GM21526 (cell line): Measurements from ENCODE around the gene SIRPB2.

Experiments used
- ATAC-seq: cut with Tn5 transposase; IDR thresholded peaks from one replicate; pipeline ENCODE4 v1.9.1; 2021; ENCODE audit warnings: moderate library complexity; ENCODE audit not compliant: unreplicated experiment, low FRiP score

The SIRPB2 gene

GRCh38 chr20:1473246-1474220, 17.7 kb downstream of the SIRPB2 start:
- no peak for ATAC-seq

GRCh38 chr20:1472556-1473245, 18.5 kb downstream of the SIRPB2 start:
- no peak for ATAC-seq

- ATAC-seq = no peak
Measured at GRCh38 chr20:1471242-1471641, 20.0 kb downstream of the SIRPB2 start.

- no peak for ATAC-seq
Measured at GRCh38 chr20:1469925-1470571, 21.2 kb downstream of the SIRPB2 start.

GRCh38 chr20:1469306-1469905, 21.8 kb downstream of the SIRPB2 start:
- ATAC-seq = no peak

GRCh38 chr20:1468117-1468624, 23.0 kb downstream of the SIRPB2 start:
- ATAC-seq = no peak

GRCh38 chr20:1467355-1468116, 23.7 kb downstream of the SIRPB2 start:
- no peak for ATAC-seq

GRCh38 chr20:1467082-1467354, 24.2 kb downstream of the SIRPB2 start:
- ATAC-seq = no peak

- peak; percentile 85 for ATAC-seq
Measured at GRCh38 chr20:1466211-1467081, 24.8 kb downstream of the SIRPB2 start, which contains the start of gene NSFL1C. NSFL1C (minus strand) TSS chr20:1466849; CDS start chr20:1466824, 25 bp downstream.

- ATAC-seq = no peak
Measured at GRCh38 chr20:1465470-1466210, 25.6 kb downstream of the SIRPB2 start.

- no peak for ATAC-seq
Measured at GRCh38 chr20:1463971-1464570, 27.1 kb downstream of the SIRPB2 start.

- ATAC-seq = no peak
Measured at GRCh38 chr20:1462834-1463233, 28.4 kb downstream of the SIRPB2 start.

GRCh38 chr20:1462001-1462400, 29.2 kb downstream of the SIRPB2 start:
- ATAC-seq = no peak

GRCh38 chr20:1460275-1460674, 30.9 kb downstream of the SIRPB2 start:
- ATAC-seq = no peak

- no peak for ATAC-seq
Measured at GRCh38 chr20:1457992-1458391, 33.2 kb downstream of the SIRPB2 start.

GRCh38 chr20:1456300-1456699, 34.9 kb downstream of the SIRPB2 start:
- ATAC-seq = no peak

GRCh38 chr20:1450926-1451491, 40.2 kb downstream of the SIRPB2 start:
- ATAC-seq = no peak

- ATAC-seq = no peak
Measured at GRCh38 chr20:1449370-1449769, 41.9 kb downstream of the SIRPB2 start.
